CD4-positive, alpha-beta T cell treated with Interleukin-21 for 1 hour (primary cell): ENCODE results near the gene PSMA1.
A peak's percentile ranks its signal among the peaks of the same experiment; 100 is the strongest.
"Not testable (repeated sequence)": the region's sequence is repeated elsewhere in the genome, so short reads cannot be mapped to it uniquely, and the experiment has no call there.

ENCODE experiments used
- DNase-seq: peaks from one replicate; pipeline ENCODE4 v3.0.0-alpha.2; 2020

PSMA1 gene

GRCh38 chr11:14519917-14520746 lies at the start of gene PSMA1:
Gene PSMA1, minus strand, starts transcription at chr11:14520386. Its CDS starts 87 bp downstream, at chr11:14520299.
- peak; percentile 92 for DNase-seq

- peak; percentile 58 for DNase-seq
Observed at GRCh38 chr11:14569516-14569915, 49.3 kb upstream of the PSMA1 start.

GRCh38 chr11:14567064-14567651 lies 47.0 kb upstream of the PSMA1 start:
- no peak for DNase-seq

- no peak for DNase-seq
Observed at GRCh38 chr11:14566331-14567063, 46.3 kb upstream of the PSMA1 start.

- no peak for DNase-seq
Observed at GRCh38 chr11:14565845-14566244, 45.7 kb upstream of the PSMA1 start.

- DNase-seq = no peak
Observed at GRCh38 chr11:14555818-14556217, 35.6 kb upstream of the PSMA1 start.

- DNase-seq = peak; percentile 79
Observed at GRCh38 chr11:14554959-14555358, 34.8 kb upstream of the PSMA1 start.

- no peak for DNase-seq
Observed at GRCh38 chr11:14552089-14552488, 31.9 kb upstream of the PSMA1 start.

- DNase-seq = no peak
Observed at GRCh38 chr11:14551380-14551779, 31.2 kb upstream of the PSMA1 start.

- DNase-seq = no peak
Observed at GRCh38 chr11:14549891-14550290, 29.7 kb upstream of the PSMA1 start.

GRCh38 chr11:14547440-14547839 lies 27.3 kb upstream of the PSMA1 start:
- DNase-seq = no peak

GRCh38 chr11:14546672-14547071 lies 26.5 kb upstream of the PSMA1 start:
- DNase-seq = no peak

GRCh38 chr11:14544611-14545010 lies 24.4 kb upstream of the PSMA1 start:
- peak; percentile 6 for DNase-seq

- DNase-seq = no peak
Observed at GRCh38 chr11:14543260-14543659, 23.1 kb upstream of the PSMA1 start.

- DNase-seq = no peak
Observed at GRCh38 chr11:14542324-14542723, 22.1 kb upstream of the PSMA1 start.

- DNase-seq = no peak
Observed at GRCh38 chr11:14541192-14541947, 21.2 kb upstream of the PSMA1 start.

GRCh38 chr11:14539982-14540421 lies 19.8 kb upstream of the PSMA1 start:
- DNase-seq = no peak

GRCh38 chr11:14538926-14539554 lies 18.9 kb upstream of the PSMA1 start:
- DNase-seq = no peak

- no peak for DNase-seq
Observed at GRCh38 chr11:14538271-14538925, 18.2 kb upstream of the PSMA1 start.

- peak; percentile 64 for DNase-seq
Observed at GRCh38 chr11:14537134-14537599, 17.0 kb upstream of the PSMA1 start.

GRCh38 chr11:14535166-14535565 lies 15.0 kb upstream of the PSMA1 start:
- DNase-seq = not testable (repeated sequence)

GRCh38 chr11:14529951-14530350 lies 9.8 kb upstream of the PSMA1 start:
- DNase-seq = no peak
